ENCODE data around the gene KCNK3.

Gene KCNK3

GRCh38 chr2:26691881-26692278 is 642 bp upstream of the KCNK3 start:
- no peak for DNase-seq (ENCODE audit: low read depth)

GRCh38 chr2:26692897-26693849 is 651 bp downstream of the KCNK3 start:
- DNase-seq (ENCODE audit: low read depth): peak; percentile 19

- no peak for DNase-seq (ENCODE audit: low read depth)
Measured at GRCh38 chr2:26694001-26694400, 1.5 kb downstream of the KCNK3 start.

- peak; percentile 75 for DNase-seq (ENCODE audit: low read depth)
Measured at GRCh38 chr2:26696351-26696816, 3.9 kb downstream of the KCNK3 start.

- no peak for DNase-seq (ENCODE audit: low read depth)
Measured at GRCh38 chr2:26697425-26697824, 4.9 kb downstream of the KCNK3 start.

- no peak for DNase-seq (ENCODE audit: low read depth)
Measured at GRCh38 chr2:26699295-26699694, 6.8 kb downstream of the KCNK3 start.

GRCh38 chr2:26700078-26700477 is 7.6 kb downstream of the KCNK3 start:
- no peak for DNase-seq (ENCODE audit: low read depth)

- DNase-seq (ENCODE audit: low read depth): no peak
Measured at GRCh38 chr2:26701596-26701995, 9.1 kb downstream of the KCNK3 start.

GRCh38 chr2:26702025-26702424 is 9.5 kb downstream of the KCNK3 start:
- no peak for DNase-seq (ENCODE audit: low read depth)

- peak; percentile 66 for DNase-seq (ENCODE audit: low read depth)
Measured at GRCh38 chr2:26704441-26704977, 12.0 kb downstream of the KCNK3 start.

GRCh38 chr2:26705126-26705525 is 12.6 kb downstream of the KCNK3 start:
- DNase-seq (ENCODE audit: low read depth): no peak

GRCh38 chr2:26706093-26706492 is 13.6 kb downstream of the KCNK3 start:
- no peak for DNase-seq (ENCODE audit: low read depth)

- DNase-seq (ENCODE audit: low read depth): peak; percentile 24
Measured at GRCh38 chr2:26706616-26707473, 14.3 kb downstream of the KCNK3 start.

GRCh38 chr2:26707747-26708146 is 15.2 kb downstream of the KCNK3 start:
- DNase-seq (ENCODE audit: low read depth): no peak

GRCh38 chr2:26708457-26708856 is 15.9 kb downstream of the KCNK3 start:
- no peak for DNase-seq (ENCODE audit: low read depth)

- DNase-seq (ENCODE audit: low read depth): no peak
Measured at GRCh38 chr2:26709323-26710110, 17.0 kb downstream of the KCNK3 start.

GRCh38 chr2:26710145-26710544 is 17.6 kb downstream of the KCNK3 start:
- no peak for DNase-seq (ENCODE audit: low read depth)

GRCh38 chr2:26710743-26711456 is 18.4 kb downstream of the KCNK3 start:
- DNase-seq (ENCODE audit: low read depth): no peak

- DNase-seq (ENCODE audit: low read depth): no peak
Measured at GRCh38 chr2:26711457-26712161, 19.1 kb downstream of the KCNK3 start.

All from amniotic epithelial cell (primary cell).